HepG2 (cell line): ENCODE measurements around the gene FFAR4. TPM values are rescaled to one million over a fixed set of nuclear protein-coding genes. Genes with fewer than 3 reads are reported as not detected.
A peak's percentile ranks its signal among the peaks of the same experiment; 100 is the strongest.

Source experiments
- CBX1 ChIP-seq: IDR thresholded peaks from one replicate; pipeline ENCODE4 v1.6.1; 2016; ENCODE audit warnings: antibody characterized with exemption, low read depth
- ETV5 ChIP-seq: IDR thresholded peaks from 2 replicates; pipeline ENCODE4 v1.6.1; 2018; ENCODE audit warnings: missing biosample characterization, missing genetic modification reagents, inconsistent platforms, borderline replicate concordance
- HDAC1 ChIP-seq: sonication (generic); formaldehyde crosslinking; IDR thresholded peaks from 2 replicates; pipeline ENCODE4 v1.5.1; 2020; ENCODE audit warnings: mild to moderate bottlenecking, missing genetic modification reagents
- HHEX ChIP-seq: IDR thresholded peaks from 2 replicates; pipeline ENCODE4 v1.6.1; 2016; ENCODE audit warnings: control low read depth
- MLLT10 ChIP-seq: sonication (generic); formaldehyde crosslinking; IDR thresholded peaks from 2 replicates; pipeline ENCODE4 v1.4.0; 2020; ENCODE audit warnings: missing genetic modification reagents
- MYC ChIP-seq: sonication (generic); formaldehyde crosslinking; IDR thresholded peaks from 2 replicates; pipeline ENCODE4 v1.9.0; 2021; ENCODE audit warnings: missing genetic modification reagents, borderline replicate concordance
- NONO ChIP-seq, 2 experiments: fragments of 450-650 bp in 1 of 2; sonication (generic) in 1 of 2; formaldehyde crosslinking in 1 of 2; IDR thresholded peaks in 1 of 2; conservative IDR thresholded peaks in 1 of 2; 2 replicates each; pipeline versions ENCODE4 v1.6.1 to v1.8.0; 2017 to 2022; ENCODE audit warnings: mild to moderate bottlenecking in 1 of 2, missing genetic modification reagents in 1 of 2, moderate library complexity in 1 of 2
- SAFB2 ChIP-seq: sonication (generic); formaldehyde crosslinking; IDR thresholded peaks from 2 replicates; pipeline ENCODE4 v1.5.1; 2020; ENCODE audit warnings: missing genetic modification reagents, low read depth, mild to moderate bottlenecking, borderline replicate concordance
- TCF7 ChIP-seq: sonication (generic); IDR thresholded peaks from 2 replicates; pipeline ENCODE4 v1.6.1; 2016; ENCODE audit warnings: antibody characterized with exemption, low read depth
- ZBTB3 ChIP-seq: sonication (generic); formaldehyde crosslinking; IDR thresholded peaks from 2 replicates; pipeline ENCODE4 v1.4.0; 2020; ENCODE audit warnings: low read depth, mild to moderate bottlenecking, moderate library complexity, missing genetic modification reagents, borderline replicate concordance
- ZNF10 ChIP-seq: sonication (generic); formaldehyde crosslinking; IDR thresholded peaks from 2 replicates; pipeline ENCODE4 v1.4.0; 2020; ENCODE audit warnings: mild to moderate bottlenecking, low read depth, missing genetic modification reagents, borderline replicate concordance
- ZNF180 ChIP-seq: sonication (generic); formaldehyde crosslinking; IDR thresholded peaks from 2 replicates; pipeline ENCODE4 v1.4.0; 2020; ENCODE audit warnings: low read depth, missing genetic modification reagents, borderline replicate concordance
- ZNF510 ChIP-seq: sonication (generic); formaldehyde crosslinking; IDR thresholded peaks from 2 replicates; pipeline ENCODE4 v1.4.0; 2020; ENCODE audit warnings: low read depth, mild to moderate bottlenecking, missing genetic modification reagents
- ZNF550 ChIP-seq: sonication (generic); formaldehyde crosslinking; IDR thresholded peaks from 2 replicates; pipeline ENCODE4 v1.4.0; 2020; ENCODE audit warnings: mild to moderate bottlenecking, missing genetic modification reagents, borderline replicate concordance
- ZNF557 ChIP-seq: sonication (generic); formaldehyde crosslinking; IDR thresholded peaks from 2 replicates; pipeline ENCODE4 v1.4.0; 2020; ENCODE audit warnings: missing genetic modification reagents
- ZNF614 ChIP-seq: IDR thresholded peaks from 2 replicates; pipeline ENCODE4 v1.6.1; 2018; ENCODE audit warnings: missing biosample characterization, missing genetic modification reagents, inconsistent platforms, borderline replicate concordance
- ZNF619 ChIP-seq: sonication (generic); formaldehyde crosslinking; IDR thresholded peaks from 2 replicates; pipeline ENCODE4 v1.4.0; 2020; ENCODE audit warnings: mild to moderate bottlenecking, missing genetic modification reagents
- ZNF629 ChIP-seq: sonication (generic); formaldehyde crosslinking; conservative IDR thresholded peaks from 2 replicates; pipeline ENCODE4 v1.5.0; 2020; ENCODE audit warnings: missing genetic modification reagents
- ZNF670 ChIP-seq: sonication (generic); formaldehyde crosslinking; IDR thresholded peaks from 2 replicates; pipeline ENCODE4 v1.8.0; 2022; ENCODE audit warnings: mild to moderate bottlenecking, missing genetic modification reagents, borderline replicate concordance
- ZNF703 ChIP-seq: sonication (generic); formaldehyde crosslinking; IDR thresholded peaks from 2 replicates; pipeline ENCODE4 v1.5.1; 2020; ENCODE audit warnings: missing genetic modification reagents, mild to moderate bottlenecking, moderate library complexity, borderline replicate concordance
- ZNF709 ChIP-seq: sonication (generic); formaldehyde crosslinking; IDR thresholded peaks from 2 replicates; pipeline ENCODE4 v1.5.0; 2020; ENCODE audit warnings: mild to moderate bottlenecking, missing genetic modification reagents
- ZNF850 ChIP-seq: sonication (generic); formaldehyde crosslinking; conservative IDR thresholded peaks from 2 replicates; pipeline ENCODE4 v1.9.0; 2021; ENCODE audit warnings: mild to moderate bottlenecking, missing genetic modification reagents
- polyA plus RNA-seq, 8 experiments: library from polyadenylated mRNA; depleted of rRNA in 3 of 8; stranded (reverse) in 7 of 8; unstranded in 1 of 8; fragments of >200 nt; fragmentation: Illumina TruSeq in 4 of 8; extraction: Trizol in 4 of 8; gene quantifications; 2 replicates each; pipeline versions ENCODE4 v1.2.1 to v1.2.3, GENCODE V29; 2011 to 2016; ENCODE audit warnings: low read depth in 4 of 8, missing spikeins in 1 of 8, mixed read lengths in 1 of 8; ENCODE audit not compliant: insufficient read depth in 1 of 8
- total RNA-seq, 5 experiments: library from RNA; depleted of rRNA; stranded (reverse); fragments of >200 nt; fragmentation: Illumina TruSeq; extraction: Trizol; gene quantifications; 2 replicates each; pipeline ENCODE4 v1.2.3, GENCODE V29; 2016; ENCODE audit warnings: low read depth in 1 of 5
- TF ChIP-seq, protein P1 (sequence below): sonication (generic); formaldehyde crosslinking; IDR thresholded peaks from 2 replicates; pipeline ENCODE4 v1.4.0; 2020; ENCODE audit warnings: missing genetic modification reagents
- TF ChIP-seq, protein P2 (sequence below): sonication (generic); formaldehyde crosslinking; IDR thresholded peaks from 2 replicates; pipeline ENCODE4 v1.8.1; 2022; ENCODE audit warnings: mild to moderate bottlenecking, missing genetic modification reagents
- TF ChIP-seq, protein P3 (sequence below): sonication (generic); IDR thresholded peaks from 2 replicates; pipeline ENCODE4 v1.6.1; 2016; ENCODE audit warnings: low read depth, borderline replicate concordance
- TF ChIP-seq, protein P4 (sequence below): fragments of 450-650 bp; IDR thresholded peaks from 2 replicates; pipeline ENCODE4 v1.6.1; 2017

Gene FFAR4
- total and polyA plus RNA-seq, 2 of the 13 experiments (the other 11 are each of a cell fraction or from before 2014, with no cell fraction given) = 0.09 TPM; not detected in 1

DNA sequence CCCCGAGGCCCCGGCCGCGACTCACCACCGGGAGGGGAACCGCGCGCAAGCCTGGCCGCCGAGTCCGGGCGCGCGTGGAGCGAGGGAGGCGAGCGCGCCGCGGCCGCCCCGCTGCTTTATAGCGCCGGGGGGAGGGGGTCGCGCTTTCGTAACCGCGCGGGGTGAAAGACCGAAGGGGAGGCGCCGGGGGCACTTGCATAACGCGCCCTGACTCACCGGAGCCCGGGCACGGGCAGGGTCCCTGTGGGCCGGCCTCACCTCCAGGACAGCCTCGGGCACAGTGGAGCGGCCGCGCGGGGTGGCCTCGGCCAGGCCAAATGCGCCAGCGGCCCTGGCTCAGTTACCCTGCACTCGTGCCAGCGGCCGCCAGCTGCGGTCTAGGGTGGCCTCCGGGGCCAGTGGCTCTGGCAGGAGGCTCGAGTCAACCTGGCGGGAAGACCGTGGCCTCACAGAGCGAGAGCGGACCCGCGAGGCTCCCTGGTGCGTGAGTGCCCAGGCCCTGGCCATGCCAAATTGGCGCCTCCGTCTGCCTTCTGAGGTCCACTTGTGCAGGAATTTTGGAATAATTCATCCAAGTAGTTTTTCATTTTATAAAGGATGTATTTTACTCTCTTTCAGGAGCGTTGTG lies 34.8 kb downstream of the FFAR4 start, which contains the start of gene RBP4 (continued):
- TF ChIP-seq, protein P1, sequence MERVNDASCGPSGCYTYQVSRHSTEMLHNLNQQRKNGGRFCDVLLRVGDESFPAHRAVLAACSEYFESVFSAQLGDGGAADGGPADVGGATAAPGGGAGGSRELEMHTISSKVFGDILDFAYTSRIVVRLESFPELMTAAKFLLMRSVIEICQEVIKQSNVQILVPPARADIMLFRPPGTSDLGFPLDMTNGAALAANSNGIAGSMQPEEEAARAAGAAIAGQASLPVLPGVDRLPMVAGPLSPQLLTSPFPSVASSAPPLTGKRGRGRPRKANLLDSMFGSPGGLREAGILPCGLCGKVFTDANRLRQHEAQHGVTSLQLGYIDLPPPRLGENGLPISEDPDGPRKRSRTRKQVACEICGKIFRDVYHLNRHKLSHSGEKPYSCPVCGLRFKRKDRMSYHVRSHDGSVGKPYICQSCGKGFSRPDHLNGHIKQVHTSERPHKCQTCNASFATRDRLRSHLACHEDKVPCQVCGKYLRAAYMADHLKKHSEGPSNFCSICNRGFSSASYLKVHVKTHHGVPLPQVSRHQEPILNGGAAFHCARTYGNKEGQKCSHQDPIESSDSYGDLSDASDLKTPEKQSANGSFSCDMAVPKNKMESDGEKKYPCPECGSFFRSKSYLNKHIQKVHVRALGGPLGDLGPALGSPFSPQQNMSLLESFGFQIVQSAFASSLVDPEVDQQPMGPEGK (CRISPR knock-in tag) = peak; percentile 92
- TF ChIP-seq NONO (IDR thresholded peaks at IDR 0.05) (no peak), NONO (CRISPR knock-in tag; conservative IDR thresholded peaks at IDR 0.05) (peak; percentile 85), MYC (CRISPR knock-in tag) (peak; percentile 83), ZNF709 (CRISPR knock-in tag) (peak; percentile 93), SAFB2 (CRISPR knock-in tag) (no peak), CBX1 (no peak), ZNF614 (CRISPR knock-in tag) (peak; percentile 62), ZNF629 (no peak), ZNF10 (CRISPR knock-in tag) (no peak), ETV5 (CRISPR knock-in tag) (peak; percentile 67), ZNF850 (CRISPR knock-in tag) (no peak), ZNF703 (CRISPR knock-in tag) (peak; percentile 74), TCF7 (peak; percentile 28; the same call in 1 of the 2 replicates), ZNF550 (CRISPR knock-in tag) (no peak), ZNF557 (peak; percentile 59; the same call in 1 of the 2 replicates), ZNF180 (CRISPR knock-in tag) (no peak), MLLT10 (CRISPR knock-in tag) (no peak), HHEX (no peak), ZNF510 (CRISPR knock-in tag) (no peak), ZBTB3 (no peak), HDAC1 (CRISPR knock-in tag) (peak; percentile 92), ZNF670 (CRISPR knock-in tag) (peak; percentile 94; the same call in 1 of the 2 replicates), ZNF619 (CRISPR knock-in tag) (0 out of 2 replicates have a peak, but pooled peaks have one; percentile 36)
- TF ChIP-seq, protein P2, sequence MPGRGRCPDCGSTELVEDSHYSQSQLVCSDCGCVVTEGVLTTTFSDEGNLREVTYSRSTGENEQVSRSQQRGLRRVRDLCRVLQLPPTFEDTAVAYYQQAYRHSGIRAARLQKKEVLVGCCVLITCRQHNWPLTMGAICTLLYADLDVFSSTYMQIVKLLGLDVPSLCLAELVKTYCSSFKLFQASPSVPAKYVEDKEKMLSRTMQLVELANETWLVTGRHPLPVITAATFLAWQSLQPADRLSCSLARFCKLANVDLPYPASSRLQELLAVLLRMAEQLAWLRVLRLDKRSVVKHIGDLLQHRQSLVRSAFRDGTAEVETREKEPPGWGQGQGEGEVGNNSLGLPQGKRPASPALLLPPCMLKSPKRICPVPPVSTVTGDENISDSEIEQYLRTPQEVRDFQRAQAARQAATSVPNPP (CRISPR knock-in tag) = peak; percentile 58; the same call in 1 of the 2 replicates
- TF ChIP-seq, protein P3, sequence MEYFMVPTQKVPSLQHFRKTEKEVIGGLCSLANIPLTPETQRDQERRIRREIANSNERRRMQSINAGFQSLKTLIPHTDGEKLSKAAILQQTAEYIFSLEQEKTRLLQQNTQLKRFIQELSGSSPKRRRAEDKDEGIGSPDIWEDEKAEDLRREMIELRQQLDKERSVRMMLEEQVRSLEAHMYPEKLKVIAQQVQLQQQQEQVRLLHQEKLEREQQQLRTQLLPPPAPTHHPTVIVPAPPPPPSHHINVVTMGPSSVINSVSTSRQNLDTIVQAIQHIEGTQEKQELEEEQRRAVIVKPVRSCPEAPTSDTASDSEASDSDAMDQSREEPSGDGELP = no peak; the same call in 1 of the 2 replicates
- TF ChIP-seq, protein P4, sequence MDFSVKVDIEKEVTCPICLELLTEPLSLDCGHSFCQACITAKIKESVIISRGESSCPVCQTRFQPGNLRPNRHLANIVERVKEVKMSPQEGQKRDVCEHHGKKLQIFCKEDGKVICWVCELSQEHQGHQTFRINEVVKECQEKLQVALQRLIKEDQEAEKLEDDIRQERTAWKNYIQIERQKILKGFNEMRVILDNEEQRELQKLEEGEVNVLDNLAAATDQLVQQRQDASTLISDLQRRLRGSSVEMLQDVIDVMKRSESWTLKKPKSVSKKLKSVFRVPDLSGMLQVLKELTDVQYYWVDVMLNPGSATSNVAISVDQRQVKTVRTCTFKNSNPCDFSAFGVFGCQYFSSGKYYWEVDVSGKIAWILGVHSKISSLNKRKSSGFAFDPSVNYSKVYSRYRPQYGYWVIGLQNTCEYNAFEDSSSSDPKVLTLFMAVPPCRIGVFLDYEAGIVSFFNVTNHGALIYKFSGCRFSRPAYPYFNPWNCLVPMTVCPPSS = no peak
